COR-L47 (cell line): ENCODE data around the gene SLC4A4.
"Not testable (repeated sequence)": the region's sequence is repeated elsewhere in the genome, so short reads cannot be mapped to it uniquely, and the experiment has no call there.

Experiments used
- DNase-seq: peaks from one replicate; lab custom pipeline; 2025; lab: John Stamatoyannopoulos, UW

SLC4A4 gene

GRCh38 chr4:71360844-71361243 lies 22.0 kb downstream of the SLC4A4 start:
- DNase-seq: no peak

GRCh38 chr4:71361476-71361875 lies 22.7 kb downstream of the SLC4A4 start:
- DNase-seq: no peak

- no peak for DNase-seq
These were observed 27.9 kb downstream of the SLC4A4 start for GRCh38 chr4:71366766-71367165.

- DNase-seq: no peak
These were observed 28.7 kb downstream of the SLC4A4 start for GRCh38 chr4:71367546-71367945.

- no peak for DNase-seq
These were observed 30.1 kb downstream of the SLC4A4 start for GRCh38 chr4:71368906-71369305.

- no peak for DNase-seq
These were observed 30.7 kb downstream of the SLC4A4 start for GRCh38 chr4:71369536-71369935.

- DNase-seq: no peak
These were observed 36.7 kb downstream of the SLC4A4 start for GRCh38 chr4:71375494-71375893.

- no peak for DNase-seq
These were observed 38.7 kb downstream of the SLC4A4 start for GRCh38 chr4:71377561-71377960.

GRCh38 chr4:71379126-71379525 lies 40.3 kb downstream of the SLC4A4 start:
- no peak for DNase-seq

- no peak for DNase-seq
These were observed 42.0 kb downstream of the SLC4A4 start for GRCh38 chr4:71380788-71381187.

- no peak for DNase-seq
These were observed 43.5 kb downstream of the SLC4A4 start for GRCh38 chr4:71382125-71382899.

GRCh38 chr4:71382900-71383560 lies 44.2 kb downstream of the SLC4A4 start:
- DNase-seq: no peak

- no peak for DNase-seq
These were observed 45.2 kb downstream of the SLC4A4 start for GRCh38 chr4:71383984-71384383.

- DNase-seq: no peak
These were observed 50.5 kb downstream of the SLC4A4 start for GRCh38 chr4:71389149-71389827.

GRCh38 chr4:71392109-71392508 lies 53.3 kb downstream of the SLC4A4 start:
- DNase-seq: no peak

- no peak for DNase-seq
These were observed 57.6 kb downstream of the SLC4A4 start for GRCh38 chr4:71396382-71396781.

GRCh38 chr4:71400810-71401209 lies 62.0 kb downstream of the SLC4A4 start:
- no peak for DNase-seq

- no peak for DNase-seq
These were observed 63.8 kb downstream of the SLC4A4 start for GRCh38 chr4:71402616-71403015.

GRCh38 chr4:71404049-71404448 lies 65.2 kb downstream of the SLC4A4 start:
- DNase-seq: no peak

GRCh38 chr4:71405791-71406190 lies 67.0 kb downstream of the SLC4A4 start:
- no peak for DNase-seq

GRCh38 chr4:71406459-71406963 lies 67.7 kb downstream of the SLC4A4 start:
- no peak for DNase-seq

- DNase-seq: not testable (repeated sequence)
These were observed 70.1 kb downstream of the SLC4A4 start for GRCh38 chr4:71408961-71409360.

GRCh38 chr4:71411981-71412380 lies 73.2 kb downstream of the SLC4A4 start:
- no peak for DNase-seq
